Measurements from ENCODE around the gene C20orf173.
"Not testable (repeated sequence)": the region's sequence is repeated elsewhere in the genome, so short reads cannot be mapped to it uniquely, and the experiment has no call there.

C20orf173 gene

DNA sequence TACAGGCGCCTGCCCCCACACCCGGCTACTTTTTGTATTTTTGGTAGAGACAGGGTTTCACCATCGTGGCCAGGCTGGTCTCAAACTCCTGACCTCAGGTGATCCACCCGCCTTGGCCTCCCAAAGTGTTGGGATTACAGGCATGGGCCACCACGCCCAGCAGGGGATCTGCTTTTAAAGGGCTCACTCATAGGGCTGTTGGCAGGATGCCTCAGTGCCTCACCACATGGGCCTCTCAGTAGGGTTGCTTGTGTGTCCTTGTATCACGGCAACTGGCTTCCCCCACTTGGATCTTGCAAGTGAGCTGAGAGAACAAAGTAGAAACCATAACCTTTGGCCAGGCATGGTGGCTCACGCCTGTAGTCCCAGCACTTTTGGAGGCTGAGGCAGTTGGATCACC lies 15.5 kb upstream of the C20orf173 start:
- DNase-seq: not testable (repeated sequence)

DNA sequence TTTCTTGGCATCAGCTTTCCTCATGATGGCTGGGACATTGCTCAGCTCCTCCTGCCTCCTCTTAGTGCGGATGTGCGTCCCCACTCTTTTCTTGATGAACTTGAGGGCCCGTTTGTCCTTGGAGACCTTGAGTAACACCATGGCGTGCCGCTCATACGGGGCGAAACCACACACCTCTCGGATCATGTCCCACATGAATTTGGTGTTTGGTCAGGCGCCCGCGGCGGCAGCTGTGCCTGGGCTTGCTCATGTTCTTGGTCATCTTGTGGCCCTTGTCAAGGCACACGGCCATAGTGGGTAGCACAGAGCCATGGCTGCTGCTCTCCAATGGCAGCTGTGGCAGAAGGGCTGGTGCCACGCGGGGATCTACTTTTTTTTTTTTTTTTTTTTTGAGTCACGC lies 15.0 kb upstream of the C20orf173 start:
- DNase-seq: no peak

- DNase-seq: no peak
These were observed 13.5 kb upstream of the C20orf173 start for GRCh38 chr20:35542990-35543389.

GRCh38 chr20:35541783-35542662 lies 12.6 kb upstream of the C20orf173 start, which contains the start of gene ERGIC3:
Gene ERGIC3, plus strand, starts transcription at chr20:35542078. Its CDS starts 20 bp downstream, at chr20:35542098.
- DNase-seq: peak; percentile 95

DNA sequence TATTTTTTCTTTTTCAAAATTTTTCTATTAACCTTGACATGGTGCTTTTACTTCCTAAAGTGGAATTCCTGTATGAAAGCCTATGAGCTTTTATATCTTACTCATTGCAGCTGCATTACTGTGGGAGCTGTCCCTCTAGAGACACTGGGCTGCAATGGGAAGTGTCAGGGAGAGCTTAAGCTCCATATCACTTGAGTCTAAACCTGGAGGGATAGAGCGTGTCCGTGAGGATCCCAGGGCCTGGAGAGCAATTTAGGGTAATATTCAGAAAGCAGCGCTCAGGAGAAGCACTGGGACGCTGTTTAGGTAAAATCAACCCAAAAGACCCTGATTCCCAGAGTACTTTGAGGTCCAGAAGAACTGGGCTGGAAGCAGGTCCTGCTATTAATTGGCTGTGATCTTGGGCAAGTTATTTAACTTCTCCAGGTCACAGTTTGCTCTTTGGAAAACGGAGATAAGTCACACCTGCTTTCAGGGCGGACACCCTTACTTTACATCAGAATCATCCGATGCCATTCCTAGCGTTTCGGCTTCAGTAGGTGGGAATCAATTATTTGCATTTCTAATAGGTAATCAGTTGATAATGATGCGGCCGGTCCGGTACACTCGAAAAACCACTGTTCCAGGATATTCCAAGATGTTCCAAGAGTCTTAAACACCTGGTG lies 11.8 kb upstream of the C20orf173 start:
- DNase-seq: no peak

GRCh38 chr20:35539756-35540212 lies 10.3 kb upstream of the C20orf173 start:
- DNase-seq: no peak

- DNase-seq: no peak
These were observed 2.2 kb downstream of the C20orf173 start for GRCh38 chr20:35527122-35527769.

GRCh38 chr20:35525639-35526038 lies 3.8 kb downstream of the C20orf173 start:
- DNase-seq: no peak

GRCh38 chr20:35523298-35523888 lies 6.1 kb downstream of the C20orf173 start:
- DNase-seq: no peak

- no peak for DNase-seq
These were observed 10.5 kb downstream of the C20orf173 start for GRCh38 chr20:35518955-35519354.

DNA sequence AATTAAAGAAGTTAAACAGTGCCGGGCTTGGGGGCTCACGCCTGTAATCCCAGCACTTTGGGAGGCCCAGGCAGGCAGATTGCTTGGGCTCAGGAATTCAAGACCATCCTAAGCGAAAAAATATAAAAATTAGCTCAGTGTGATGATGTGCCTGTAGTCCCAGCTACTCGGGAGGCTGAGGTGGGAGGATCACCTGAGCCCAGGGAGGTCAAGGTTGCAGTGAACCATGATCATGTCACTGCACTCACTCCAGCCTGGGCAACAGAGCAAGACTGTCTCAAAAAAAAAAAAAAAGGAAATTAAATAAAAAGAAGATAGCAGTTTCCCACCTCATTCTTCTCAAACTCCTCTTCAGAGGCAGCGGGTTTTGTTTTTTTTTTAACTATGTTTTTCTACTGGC lies 11.7 kb downstream of the C20orf173 start:
- DNase-seq: not testable (repeated sequence)

- no peak for DNase-seq
These were observed 12.3 kb downstream of the C20orf173 start for GRCh38 chr20:35517125-35517524.

- no peak for DNase-seq
These were observed 13.4 kb downstream of the C20orf173 start for GRCh38 chr20:35515949-35516645.

DNA sequence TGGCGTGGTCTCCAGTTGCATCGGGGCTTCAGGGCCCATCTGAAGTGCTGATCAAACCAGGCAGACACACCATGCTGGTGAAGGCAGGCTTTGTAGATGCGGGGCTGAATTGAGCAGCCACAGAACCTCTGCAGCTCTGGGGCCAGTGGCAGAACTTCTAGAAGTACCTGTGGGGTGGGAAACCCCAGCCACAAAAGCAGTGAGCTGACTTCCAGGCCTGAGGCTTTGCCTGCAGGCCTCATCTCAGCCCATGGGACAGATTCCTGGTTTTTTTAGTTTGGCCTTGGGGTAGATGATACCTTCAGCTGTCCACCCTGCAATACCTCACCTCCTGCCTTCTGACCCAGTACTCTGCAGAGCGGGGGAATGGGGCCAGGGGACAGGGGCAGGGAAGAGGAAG lies 14.1 kb downstream of the C20orf173 start:
- DNase-seq: no peak

DNA sequence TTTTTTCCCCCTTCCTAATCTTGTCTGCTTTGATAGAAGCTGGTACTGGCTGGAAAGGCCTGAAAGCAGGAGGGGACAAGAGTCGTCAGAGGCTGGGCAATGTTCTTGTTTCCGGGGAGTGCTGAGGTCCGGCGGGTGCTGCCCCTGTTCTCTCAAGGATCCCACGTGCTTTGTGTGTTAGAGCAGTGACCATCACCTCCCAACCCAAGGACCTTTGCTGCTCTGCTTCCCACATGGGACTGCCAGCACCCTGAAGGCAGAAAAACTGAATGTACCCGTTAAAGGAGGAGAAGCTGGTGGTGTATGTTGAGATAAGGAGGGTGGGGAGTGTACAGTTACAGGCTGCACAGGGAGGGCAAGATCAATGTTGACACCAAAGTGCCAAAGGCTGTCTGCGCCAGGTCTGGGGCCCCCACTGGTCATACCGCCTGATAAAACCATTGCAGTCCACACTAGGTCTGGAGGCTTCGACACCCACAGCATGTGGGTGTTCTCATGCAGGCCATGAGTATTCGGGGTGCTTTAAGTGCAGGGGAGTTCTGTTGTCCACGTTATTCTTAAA lies 15.0 kb downstream of the C20orf173 start:
- DNase-seq: no peak

- DNase-seq: no peak
These were observed 17.5 kb downstream of the C20orf173 start for GRCh38 chr20:35511814-35512420.

DNA sequence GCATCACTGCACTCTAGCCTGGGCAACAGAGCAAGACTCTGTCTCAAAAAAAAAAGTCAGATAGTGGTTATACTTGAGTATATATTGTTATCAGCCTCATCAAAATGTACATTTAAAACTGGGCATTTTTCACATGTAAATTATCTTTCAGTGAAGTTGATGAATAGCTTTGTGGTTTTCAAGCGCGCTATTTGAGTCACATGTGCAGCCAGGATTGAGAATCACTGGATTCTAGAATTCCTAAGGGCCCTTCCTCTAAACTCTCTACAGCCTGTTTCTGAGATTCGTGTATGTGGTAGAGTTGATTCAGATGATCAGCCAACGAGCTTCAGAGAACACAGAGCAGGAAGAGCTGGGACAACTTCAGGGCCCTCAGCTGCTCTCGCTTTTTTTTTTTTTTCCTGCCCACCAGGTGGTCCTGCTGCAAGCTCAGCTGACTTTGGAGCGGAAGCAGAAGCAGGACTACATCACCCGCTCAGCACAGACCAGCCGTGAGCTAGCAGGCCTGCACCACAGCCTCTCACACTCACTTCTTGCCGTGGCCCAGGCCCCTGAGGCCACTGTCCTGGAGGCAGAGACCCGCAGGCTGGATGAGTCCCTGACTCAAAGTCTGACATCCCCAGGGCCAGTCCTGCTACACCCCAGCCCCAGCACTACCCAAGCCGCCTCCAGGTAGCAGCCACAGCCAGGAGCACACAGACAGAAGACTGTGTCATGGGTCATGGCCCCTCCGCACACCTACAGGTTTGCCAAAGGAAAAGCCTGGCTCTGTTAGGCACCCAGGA lies 18.3 kb downstream of the C20orf173 start:
- DNase-seq: no peak

DNA sequence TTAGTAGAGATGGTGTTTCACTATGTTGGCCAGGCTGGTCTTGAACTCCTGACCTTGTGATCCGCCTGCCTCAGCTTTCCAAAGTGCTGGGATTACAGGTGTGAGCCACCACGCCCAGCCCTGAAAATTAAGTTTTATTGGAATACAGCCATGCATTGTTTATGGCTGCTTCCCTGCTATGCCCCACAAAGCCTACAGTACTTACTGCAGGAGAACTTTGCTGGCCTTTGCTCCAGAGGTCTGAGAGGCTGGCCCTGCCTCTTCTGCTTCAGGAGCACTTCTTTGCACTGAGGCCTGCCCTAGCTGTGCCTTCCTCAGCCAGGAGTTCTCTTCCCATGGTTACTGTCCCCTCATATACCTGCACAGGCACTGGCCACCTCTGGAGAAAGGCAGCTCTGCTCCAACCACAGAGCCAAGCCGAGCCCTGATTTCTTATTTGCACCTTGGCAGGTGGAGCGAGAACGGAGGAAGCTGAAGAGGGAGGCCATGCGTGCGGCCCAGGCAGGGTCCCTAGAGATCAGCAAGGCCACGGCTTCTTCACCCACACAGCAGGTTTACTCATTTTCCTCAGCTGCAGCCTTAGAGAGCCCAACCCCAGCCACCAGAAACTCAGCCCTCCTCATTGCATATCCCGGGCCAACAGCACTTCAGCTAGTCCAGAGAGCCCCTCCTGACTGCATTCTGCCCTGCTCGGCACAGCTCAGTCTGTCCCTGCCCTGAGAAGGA lies 20.8 kb downstream of the C20orf173 start:
- DNase-seq: no peak

DNA sequence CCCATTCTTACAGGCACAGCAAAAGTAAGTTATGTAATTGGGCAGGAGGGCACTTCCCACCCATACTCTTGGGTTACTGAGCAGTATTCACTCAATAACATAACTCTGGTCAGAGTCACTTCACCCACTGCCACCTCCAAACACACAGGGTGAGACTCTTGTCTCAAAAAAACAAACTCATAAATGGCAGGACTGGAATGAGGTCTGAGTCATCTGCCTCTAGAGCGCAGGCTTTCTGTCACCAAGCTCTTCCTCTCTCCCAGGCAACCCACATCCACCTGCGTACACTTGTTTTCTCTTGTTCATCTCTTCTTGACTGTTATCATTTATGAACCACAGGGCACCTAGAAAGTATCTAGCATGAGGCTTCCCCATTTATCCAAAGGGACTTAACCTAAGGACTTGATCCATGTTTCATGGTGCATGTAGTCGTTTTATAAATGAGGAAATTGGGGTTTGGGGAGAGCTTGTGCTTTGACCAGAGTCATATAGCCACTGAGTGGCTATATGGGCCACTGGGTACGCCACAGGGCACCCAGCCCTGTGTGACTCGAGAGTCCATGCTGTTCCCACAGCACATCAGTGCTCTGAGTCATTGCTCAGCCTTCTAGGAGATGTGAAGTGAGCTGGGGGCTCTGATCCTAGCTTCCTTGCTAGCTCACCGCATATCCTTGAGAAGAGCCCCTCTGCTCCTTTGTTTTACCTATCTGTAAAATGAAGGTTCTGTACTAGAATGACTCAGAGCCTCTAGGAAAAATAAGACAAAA lies 22.4 kb downstream of the C20orf173 start:
- DNase-seq: no peak
